CD4-positive, alpha-beta T cell treated with Interferon gamma for 1 hour (primary cell): Measurements from ENCODE around the gene ALKBH7.

Experiments used
- DNase-seq: peaks from one replicate; pipeline ENCODE4 v3.0.0-alpha.2; 2020

ALKBH7 gene

DNA sequence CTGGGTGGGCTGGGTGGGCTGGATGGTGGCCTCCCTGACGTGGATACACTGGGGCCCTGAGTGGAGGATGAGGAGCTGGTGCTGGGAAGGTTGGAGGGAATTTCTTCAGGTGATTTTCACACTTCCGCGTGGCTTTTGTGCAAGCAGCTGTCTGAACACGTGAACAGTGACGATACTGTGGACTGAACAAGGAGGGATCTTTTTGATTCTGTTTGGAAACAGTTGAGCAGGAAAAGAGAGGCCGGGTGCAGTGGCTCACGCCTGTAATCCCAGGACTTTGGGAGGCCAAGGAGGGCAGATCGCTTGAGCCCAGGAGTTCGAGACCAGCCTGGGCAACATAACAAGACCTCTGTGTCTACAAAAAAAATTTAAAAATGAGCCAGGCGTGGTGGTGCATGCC lies 29.5 kb downstream of the ALKBH7 start:
- no peak for DNase-seq

DNA sequence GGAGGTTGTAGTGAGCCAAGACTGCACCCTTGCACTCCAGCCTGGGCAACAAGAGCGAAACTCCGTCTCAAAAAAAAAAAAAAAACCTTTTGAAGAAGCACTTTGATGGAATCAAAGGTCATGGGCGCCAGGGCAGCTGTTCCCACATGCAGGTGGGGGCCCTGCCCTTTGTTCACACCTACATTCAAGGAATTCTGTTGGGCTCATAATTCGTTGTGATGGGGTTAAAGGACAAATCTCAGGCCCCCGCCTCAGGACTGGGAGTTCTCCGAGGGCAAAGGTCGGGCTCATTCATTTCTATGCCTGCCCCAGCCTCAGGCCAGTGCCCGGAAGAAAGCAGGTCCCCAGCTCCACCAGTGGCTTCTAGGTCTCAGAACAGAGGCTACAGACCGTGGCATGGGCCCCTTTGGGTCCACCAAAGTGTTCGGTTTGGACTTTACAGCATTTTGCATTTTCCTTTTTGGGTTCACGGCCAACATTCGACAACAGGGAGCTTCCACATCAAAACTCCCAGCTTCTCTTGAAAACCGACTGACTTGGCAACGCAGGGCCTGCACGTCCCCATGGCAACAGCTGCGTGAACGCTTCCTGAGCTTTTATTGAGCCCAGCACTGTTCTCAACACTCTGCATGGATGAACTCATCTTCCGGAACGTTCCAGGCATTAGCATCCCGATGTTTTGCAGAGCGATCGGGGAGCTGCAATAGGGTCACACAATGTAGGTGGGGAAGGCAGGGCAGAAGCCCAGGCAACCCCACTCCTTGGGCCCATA lies 30.4 kb downstream of the ALKBH7 start:
- no peak for DNase-seq

DNA sequence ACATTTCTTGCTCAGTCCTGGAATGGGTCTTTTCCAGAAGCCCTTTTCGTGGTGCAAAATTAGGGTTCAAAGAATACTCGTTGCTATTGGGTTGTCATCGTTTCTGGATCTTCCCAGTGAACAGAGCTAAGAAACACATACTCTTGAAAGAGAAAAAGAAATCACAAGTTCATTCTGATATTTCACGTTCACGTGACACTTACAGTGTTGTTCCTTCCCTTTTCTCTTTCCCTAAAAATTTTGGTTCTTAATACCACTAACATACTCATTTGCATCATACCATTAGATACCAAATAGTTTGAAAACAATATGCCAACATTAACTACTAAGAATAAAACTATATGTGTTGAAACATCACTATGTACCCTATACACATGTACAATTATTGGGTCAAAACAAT lies 33.8 kb downstream of the ALKBH7 start:
- no peak for DNase-seq

DNA sequence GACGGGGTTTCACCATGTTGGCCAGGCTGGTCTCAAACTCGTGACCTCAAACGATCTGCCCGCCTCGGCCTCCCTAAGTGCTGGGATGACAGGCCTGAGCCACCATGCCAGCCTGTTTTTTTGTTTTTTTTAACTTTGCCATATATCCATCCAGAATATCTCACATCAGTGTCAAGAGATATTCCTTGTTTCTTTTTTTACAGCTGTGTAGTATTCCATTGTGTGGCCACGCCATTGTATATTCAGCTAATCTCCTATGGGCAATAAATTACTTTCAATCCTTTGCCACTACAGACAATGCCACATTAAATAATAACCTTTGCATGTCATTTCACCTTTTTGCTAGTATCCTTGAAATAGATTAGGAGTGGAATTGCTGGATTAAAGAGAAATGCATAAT lies 36.8 kb downstream of the ALKBH7 start:
- DNase-seq = no peak

DNA sequence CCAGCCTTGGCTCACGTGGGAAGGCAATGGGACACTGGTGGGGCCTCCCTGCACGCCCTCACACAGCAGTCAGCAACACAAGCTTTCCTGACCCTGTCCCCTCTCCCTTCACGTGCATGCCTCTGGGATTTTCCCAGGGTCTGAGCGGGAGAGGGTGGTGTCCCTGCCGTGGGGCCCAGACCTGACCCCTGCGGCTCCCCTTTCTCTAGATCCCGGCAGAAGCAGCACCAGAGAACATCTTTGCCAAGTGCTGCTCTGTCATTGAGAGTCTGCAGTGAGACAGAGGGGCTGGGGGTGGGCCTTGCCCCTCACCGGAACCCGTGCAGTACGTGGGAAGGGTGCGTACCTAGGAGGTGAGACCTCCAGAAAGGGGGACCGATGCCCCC lies 39.5 kb downstream of the ALKBH7 start:
- DNase-seq = no peak

- DNase-seq = peak; percentile 37
Measured at GRCh38 chr19:6412447-6413091, 40.0 kb downstream of the ALKBH7 start.

DNA sequence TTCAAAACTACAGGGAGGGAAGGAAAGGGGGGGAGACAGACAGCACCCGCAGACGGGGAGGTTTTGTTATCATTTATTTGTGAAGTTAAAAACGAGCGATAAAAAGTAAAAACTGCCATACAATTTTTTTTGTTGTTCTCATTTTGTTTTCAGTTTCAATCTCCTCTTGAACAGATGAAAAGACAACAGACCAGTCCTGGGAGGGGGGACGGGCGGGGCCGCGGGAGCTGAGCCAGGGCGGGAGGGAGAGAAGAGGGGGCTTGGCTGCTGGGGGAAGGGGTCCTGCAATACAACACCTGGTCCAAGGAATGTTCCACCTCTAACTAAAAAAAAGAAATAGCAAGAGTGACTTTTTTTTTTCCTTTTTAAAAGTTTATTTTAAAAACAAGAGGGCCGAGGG lies 40.7 kb downstream of the ALKBH7 start:
- no peak for DNase-seq

DNA sequence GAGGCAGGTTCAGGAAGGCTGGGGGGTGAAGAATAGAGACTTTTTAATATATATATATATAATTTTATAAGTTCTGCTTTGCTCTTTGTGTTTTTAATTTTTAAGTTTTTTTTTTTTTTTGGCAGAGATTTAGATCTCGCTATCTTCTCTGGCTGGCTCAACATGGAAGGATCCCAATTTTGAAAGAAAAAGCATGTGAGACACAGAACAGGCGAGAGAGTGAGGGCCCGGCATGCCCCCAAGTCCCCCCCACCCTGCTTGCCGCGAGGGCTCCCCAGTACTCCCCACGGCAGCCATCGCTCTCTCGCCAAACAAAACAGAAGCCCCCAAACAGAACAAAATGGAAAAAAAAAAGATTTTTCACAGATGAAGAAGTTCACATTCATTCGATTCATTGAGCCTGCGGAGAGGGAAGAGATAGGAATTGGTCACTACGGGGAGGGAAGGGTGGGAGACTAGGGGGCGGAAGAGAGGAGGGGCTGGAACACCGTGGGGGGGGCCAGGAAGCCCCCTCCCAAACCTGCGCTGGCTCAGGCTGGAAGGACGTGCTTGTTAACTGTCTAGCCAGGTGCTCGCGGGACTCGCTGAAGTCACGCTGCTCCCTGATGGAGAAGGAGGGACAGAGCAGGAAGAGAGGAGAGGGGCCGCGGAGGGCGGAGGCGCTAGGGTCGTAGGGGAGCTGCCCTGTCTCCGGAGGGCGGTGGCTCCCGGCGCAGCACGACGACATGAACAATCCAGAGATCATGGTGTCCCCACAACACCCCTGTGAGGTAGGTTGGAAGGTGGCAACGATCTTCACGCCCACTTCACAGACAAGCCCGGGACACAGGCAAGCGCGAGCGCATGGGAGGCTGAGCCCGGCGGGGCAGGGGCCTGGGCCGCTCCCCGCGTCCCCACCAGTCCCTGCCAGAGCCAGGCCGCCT lies 41.4 kb downstream of the ALKBH7 start:
- no peak for DNase-seq

- no peak for DNase-seq
Measured at GRCh38 chr19:6414793-6415590, 42.4 kb downstream of the ALKBH7 start.

DNA sequence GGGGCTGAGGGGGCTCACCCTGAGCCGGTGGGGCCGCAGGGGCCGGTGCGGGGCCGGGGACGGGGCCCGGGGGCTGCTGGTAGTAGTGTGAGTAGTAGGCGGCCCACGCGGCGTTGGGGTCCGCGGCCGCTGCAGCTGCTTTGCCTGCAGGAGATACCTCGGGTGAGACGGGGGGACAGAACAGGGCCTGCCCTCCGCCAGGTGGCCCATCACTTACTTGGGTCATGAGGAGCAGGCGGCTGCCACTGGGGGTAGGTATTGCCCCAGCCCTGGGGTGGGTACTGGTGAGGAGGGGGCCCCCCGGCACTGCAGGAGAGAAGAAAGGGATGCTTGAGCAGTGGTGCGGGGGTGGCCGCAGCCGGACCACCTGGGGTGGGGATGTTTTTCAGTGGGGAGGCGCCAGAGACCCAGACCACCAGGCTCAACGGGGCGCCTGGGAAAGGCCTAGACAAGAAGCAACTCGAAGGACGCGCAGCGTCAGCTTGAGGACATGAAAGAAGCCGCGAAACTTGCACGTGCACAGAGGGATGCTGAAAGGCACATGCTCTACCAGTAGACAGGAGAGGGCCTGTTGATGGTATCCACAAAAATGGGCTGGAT lies 43.1 kb downstream of the ALKBH7 start:
- no peak for DNase-seq

DNA sequence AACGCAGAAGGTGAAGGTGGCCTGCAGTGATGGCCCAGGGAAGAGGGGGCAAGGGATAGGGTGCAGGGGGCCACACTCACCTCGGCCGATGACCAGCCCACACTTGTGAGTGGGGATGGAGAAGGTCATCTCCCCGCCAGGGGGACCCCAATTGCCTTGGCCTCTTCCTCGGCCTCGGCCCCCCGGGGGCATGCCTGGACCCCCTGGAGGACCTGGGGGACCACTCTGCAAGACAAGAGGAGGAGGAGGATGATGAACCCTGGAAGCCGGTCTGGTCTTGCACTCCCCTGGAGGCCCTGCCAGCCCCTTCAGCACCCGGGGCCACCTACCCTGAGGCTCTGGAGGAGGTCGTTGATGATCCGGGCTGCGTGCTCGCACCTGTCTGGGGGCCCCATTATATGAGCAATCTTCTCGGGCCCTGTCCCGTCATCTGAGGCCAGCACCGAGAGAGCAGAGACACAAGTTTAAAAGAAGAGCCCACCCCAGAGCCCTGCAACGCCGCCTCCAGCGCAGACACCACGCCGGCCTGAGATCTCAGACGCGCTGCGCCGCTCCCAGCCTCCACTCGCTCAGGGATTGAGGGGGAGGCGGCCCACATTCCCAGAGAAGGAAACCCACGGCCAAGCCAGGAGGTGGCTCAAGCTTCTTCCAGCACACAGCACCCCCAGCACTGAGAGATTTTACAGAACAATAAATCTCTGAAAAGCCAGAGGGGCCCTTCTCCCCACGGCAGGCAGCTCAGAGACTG lies 44.2 kb downstream of the ALKBH7 start:
- no peak for DNase-seq

GRCh38 chr19:6417713-6418561 lies 45.3 kb downstream of the ALKBH7 start:
- DNase-seq = no peak

DNA sequence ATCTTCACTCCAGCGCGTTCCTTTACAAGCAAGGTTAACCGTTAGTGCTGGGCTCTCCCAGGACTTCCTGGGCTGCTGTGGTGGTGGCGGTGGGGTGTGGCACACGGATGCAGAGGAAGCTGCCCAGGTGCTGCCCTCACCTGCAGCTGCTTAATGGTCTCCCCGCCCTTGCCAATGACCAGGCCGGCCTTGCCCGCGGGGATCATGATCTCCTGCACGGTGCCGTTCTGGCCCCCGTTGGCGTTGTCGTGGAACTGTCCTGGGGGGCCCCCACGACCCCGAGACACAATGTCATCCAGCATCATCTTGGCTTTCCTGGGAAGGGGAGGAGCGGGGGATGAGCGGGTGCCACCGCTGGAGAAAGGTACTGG lies 46.0 kb downstream of the ALKBH7 start:
- DNase-seq = no peak

DNA sequence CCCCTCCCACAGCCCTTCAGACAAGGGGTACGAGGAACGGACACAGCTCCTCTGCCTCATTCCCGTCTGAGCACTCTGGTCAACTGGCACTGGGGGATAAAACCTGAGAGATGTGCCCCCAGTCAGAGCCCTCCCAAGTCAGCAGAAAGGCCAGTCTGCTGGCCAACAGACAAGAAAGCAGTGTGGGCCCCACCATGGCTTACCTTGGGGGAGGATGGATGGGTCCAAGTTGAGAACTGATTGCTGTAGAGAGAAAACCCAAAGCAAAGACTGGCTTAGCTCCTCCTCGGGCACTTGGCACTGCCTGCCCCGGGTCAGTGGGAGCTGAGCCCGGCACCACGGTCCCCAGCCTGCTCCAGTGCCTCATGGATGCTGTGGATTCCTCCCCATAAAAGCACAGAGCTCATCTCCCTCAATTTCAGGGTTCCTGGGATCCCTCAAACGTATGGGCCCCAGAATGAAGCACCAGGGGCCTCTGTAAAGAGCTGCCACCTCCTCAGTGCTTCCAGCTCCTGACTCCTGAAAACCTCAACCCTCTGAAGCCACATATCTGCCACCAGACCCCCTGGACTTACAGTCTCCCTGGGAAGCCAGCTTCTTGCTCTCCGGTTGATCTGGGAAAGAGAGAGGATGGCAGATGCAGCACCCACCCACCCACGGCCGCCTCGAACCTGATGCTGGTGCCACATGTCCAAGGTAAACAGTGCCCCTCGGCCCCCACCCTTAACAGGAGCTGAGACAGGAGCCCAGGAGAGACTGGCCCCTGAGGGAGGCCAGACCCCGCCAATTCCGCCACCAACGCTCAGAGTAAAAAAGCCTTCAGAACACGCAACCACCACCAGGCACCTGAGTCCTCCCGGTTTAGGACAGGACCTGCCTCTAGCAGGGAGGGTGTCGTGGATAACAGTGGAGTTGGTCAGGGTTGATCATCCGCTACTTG lies 48.8 kb downstream of the ALKBH7 start:
- no peak for DNase-seq

GRCh38 chr19:6423499-6424194 lies 51.1 kb downstream of the ALKBH7 start:
- no peak for DNase-seq

DNA sequence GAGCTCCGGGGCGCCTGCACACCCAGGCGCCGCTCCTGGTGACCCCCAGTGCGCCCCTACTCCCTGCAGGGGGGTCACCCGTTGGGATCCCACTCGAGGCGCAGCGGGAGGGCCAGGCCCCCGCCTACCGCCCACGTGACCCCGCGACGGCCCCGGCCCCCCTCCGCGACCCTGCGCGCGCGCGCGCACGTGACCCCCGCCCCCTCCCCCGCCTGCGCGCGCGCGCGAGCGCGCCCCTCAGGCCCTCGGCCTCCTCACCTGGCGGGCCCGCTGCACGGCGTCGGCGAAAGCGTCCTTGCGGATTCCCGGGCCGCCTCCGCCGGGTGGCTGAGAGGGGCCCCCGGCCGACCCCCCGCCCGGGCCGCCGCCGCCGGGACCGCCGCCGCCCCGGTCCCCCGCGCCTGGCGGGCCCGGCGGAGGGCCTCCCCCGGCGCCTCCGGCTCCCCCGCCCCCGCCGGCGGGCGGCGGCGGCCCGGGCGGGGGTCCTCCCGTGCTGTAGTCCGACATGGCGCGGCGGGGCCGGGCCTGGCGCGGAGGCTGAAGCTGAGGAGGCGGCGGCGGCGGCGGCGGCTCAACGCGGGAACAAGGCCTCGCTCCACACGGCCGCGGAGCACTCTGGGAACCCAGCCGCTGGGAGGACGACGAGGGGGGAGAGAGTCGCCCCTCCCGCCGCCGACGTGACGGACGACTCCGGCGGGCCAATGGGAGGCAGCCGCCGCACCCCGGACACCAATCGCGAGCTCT lies 51.8 kb downstream of the ALKBH7 start, which contains the start of gene KHSRP:
Gene KHSRP, minus strand, starts transcription at position 617 of the 744 bp plus-strand sequence. Its CDS starts 110 bp downstream, at position 507.
- DNase-seq = no peak
